Inflammatory macrophage treated with lipopolysaccharide for 4 hours (primary cell): ENCODE measurements around the gene PSMA5.
"Not testable (repeated sequence)": the region's sequence is repeated elsewhere in the genome, so short reads cannot be mapped to it uniquely, and the experiment has no call there.

ENCODE experiments used
- DNase-seq: peaks from one replicate; pipeline ENCODE4 v3.0.0-alpha.2; 2020

Gene PSMA5

GRCh38 chr1:109392037-109392787, 34.0 kb downstream of the PSMA5 start:
- peak; percentile 36 for DNase-seq

GRCh38 chr1:109391626-109392025, 34.6 kb downstream of the PSMA5 start:
- DNase-seq = peak; percentile 72

- DNase-seq = peak; percentile 33
These were observed 35.1 kb downstream of the PSMA5 start for GRCh38 chr1:109391157-109391556.

GRCh38 chr1:109389638-109390341, 36.5 kb downstream of the PSMA5 start:
- peak; percentile 73 for DNase-seq

GRCh38 chr1:109388884-109389637, 37.2 kb downstream of the PSMA5 start:
- no peak for DNase-seq

- DNase-seq = peak; percentile 29
These were observed 38.0 kb downstream of the PSMA5 start for GRCh38 chr1:109388208-109388711.

- no peak for DNase-seq
These were observed 40.1 kb downstream of the PSMA5 start for GRCh38 chr1:109386054-109386717.

GRCh38 chr1:109385417-109385816, 40.8 kb downstream of the PSMA5 start:
- DNase-seq = no peak

GRCh38 chr1:109383854-109384253, 42.4 kb downstream of the PSMA5 start:
- no peak for DNase-seq

- DNase-seq = no peak
These were observed 43.0 kb downstream of the PSMA5 start for GRCh38 chr1:109383087-109383779.

- DNase-seq = no peak
These were observed 44.7 kb downstream of the PSMA5 start for GRCh38 chr1:109381573-109381972.

- no peak for DNase-seq
These were observed 46.3 kb downstream of the PSMA5 start for GRCh38 chr1:109379907-109380306.

- DNase-seq = no peak
These were observed 46.8 kb downstream of the PSMA5 start for GRCh38 chr1:109379422-109379821.

- no peak for DNase-seq
These were observed 48.5 kb downstream of the PSMA5 start for GRCh38 chr1:109377698-109378097.

GRCh38 chr1:109373696-109374095, 52.6 kb downstream of the PSMA5 start:
- not testable (repeated sequence) for DNase-seq

GRCh38 chr1:109373126-109373525, 53.1 kb downstream of the PSMA5 start:
- DNase-seq = peak; percentile 19

- DNase-seq = peak; percentile 59
These were observed 54.0 kb downstream of the PSMA5 start for GRCh38 chr1:109372281-109372680.

- peak; percentile 90 for DNase-seq
These were observed 54.9 kb downstream of the PSMA5 start for GRCh38 chr1:109371341-109371739.

GRCh38 chr1:109370712-109371340, 55.4 kb downstream of the PSMA5 start:
- DNase-seq = peak; percentile 39

GRCh38 chr1:109369167-109369746, 57.0 kb downstream of the PSMA5 start:
- DNase-seq = peak; percentile 86

- no peak for DNase-seq
These were observed 57.8 kb downstream of the PSMA5 start for GRCh38 chr1:109368464-109368863.
